OCI-LY7 (cell line): ENCODE results near the gene TCP1. TPM values are rescaled to one million over a fixed set of nuclear protein-coding genes. Genes with fewer than 3 reads are reported as not detected.

Source experiments
- BruUV-seq: library from RNA; stranded (reverse); fragments of 400-500 nt; replicated peaks from 2 replicates; lab custom pipeline; 2021; lab: Mats Ljungman, UMichigan
- CTCF ChIA-PET: fragments of 300-600 bp; sonication (Branson Sonifier 250); formaldehyde crosslinking; loops from one replicate; lab custom pipeline; 2022; ENCODE audit warnings: antibody characterized with exemption; ENCODE audit not compliant: unreplicated experiment; lab: Charles Lee
- POLR2A ChIA-PET: fragments of 300-600 bp; sonication (Branson Sonifier 250); formaldehyde crosslinking; loops from one replicate; lab custom pipeline; 2022; ENCODE audit warnings: antibody characterized with exemption; lab: Charles Lee
- DNase-seq: peaks from one replicate; pipeline ENCODE4 v3.0.0-alpha.2; 2015; ENCODE audit warnings: low spot score
- H2AFZ ChIP-seq: fragments of 200-600 bp; sonication (generic), shearing (Covaris generic); 2 replicates; pipeline ENCODE4 v1.6.1; 2014; ENCODE audit warnings: mild to moderate bottlenecking, antibody characterized with exemption, low read length, moderate library complexity
- H3K27ac ChIP-seq: fragments of 200-600 bp; sonication (generic); 2 replicates; pipeline ENCODE4 v1.5.1; 2014; ENCODE audit warnings: mixed run types, low read depth, mild to moderate bottlenecking, moderate library complexity, low read length, inconsistent platforms; ENCODE audit not compliant: poor library complexity, severe bottlenecking
- H3K36me3 ChIP-seq: fragments of 200-600 bp; sonication (generic); 2 replicates; pipeline ENCODE4 v1.6.1; 2014; ENCODE audit warnings: mild to moderate bottlenecking, antibody characterized with exemption, low read length, moderate library complexity, mixed read lengths; ENCODE audit not compliant: insufficient read depth
- H3K4me1 ChIP-seq: fragments of 200-600 bp; sonication (generic); 2 replicates; pipeline ENCODE4 v1.5.1; 2014; ENCODE audit warnings: mild to moderate bottlenecking, low read length; ENCODE audit not compliant: insufficient read depth, poor library complexity, severe bottlenecking
- H3K4me2 ChIP-seq: fragments of 200-600 bp; sonication (generic); 2 replicates; pipeline ENCODE4 v1.6.1; 2014; ENCODE audit warnings: mild to moderate bottlenecking, low read length
- H3K4me3 ChIP-seq: fragments of 200-600 bp; sonication (generic); 2 replicates; pipeline ENCODE4 v1.5.1; 2014; ENCODE audit warnings: mild to moderate bottlenecking, low read depth, low read length; ENCODE audit not compliant: poor library complexity, severe bottlenecking
- H3K79me2 ChIP-seq: fragments of 200-600 bp; sonication (generic); 2 replicates; pipeline ENCODE4 v1.6.1; 2016; ENCODE audit warnings: low read depth, mild to moderate bottlenecking, low read length, moderate library complexity, mixed read lengths; ENCODE audit not compliant: insufficient read depth
- H3K9me2 ChIP-seq: fragments of 200-600 bp; sonication (generic); 2 replicates; pipeline ENCODE4 v1.6.1; 2016; ENCODE audit warnings: mild to moderate bottlenecking, low read length, mixed read lengths; ENCODE audit not compliant: insufficient read depth
- H3K9me3 ChIP-seq: fragments of 200-600 bp; sonication (generic); 2 replicates; pipeline ENCODE4 v1.6.1; 2014; ENCODE audit warnings: mild to moderate bottlenecking, mixed run types, low read length, mixed read lengths
- H4K20me1 ChIP-seq: fragments of 200-600 bp; sonication (generic); 2 replicates; pipeline ENCODE4 v1.6.1; 2014; ENCODE audit warnings: mild to moderate bottlenecking, antibody characterized with exemption, low read length, moderate library complexity, mixed read lengths; ENCODE audit not compliant: insufficient read depth
- CTCF ChIP-seq: fragments of 200-600 bp; sonication (generic); conservative IDR thresholded peaks from 2 replicates; pipeline ENCODE4 v1.5.1; 2014; ENCODE audit warnings: mild to moderate bottlenecking, antibody characterized with exemption, low read length, moderate library complexity, mixed read lengths
- EZH2phosphoT487 ChIP-seq: fragments of 200-600 bp; sonication (generic); IDR thresholded peaks from 2 replicates; pipeline ENCODE4 v1.6.1; 2018; ENCODE audit warnings: low read depth, borderline replicate concordance, mild to moderate bottlenecking, mixed run types, antibody characterized with exemption, low read length, moderate library complexity, mixed read lengths
- intact Hi-C: fragments of 100-400 bp; cut with micrococcal nuclease; formaldehyde crosslinking; loops from one replicate; pipeline ENCODE4 v1.10.0; 2022; ENCODE audit not compliant: unreplicated experiment
- total RNA-seq, 2 experiments: library from RNA; depleted of rRNA in 1 of 2; stranded (reverse); fragments of >200 nt in 1 of 2; shearing (Covaris generic) in 1 of 2; gene quantifications; 2 replicates each; pipeline ENCODE4 v1.2.3, GENCODE V29; 2014 to 2022

TCP1 gene
- total RNA-seq, 2 experiments from 2014 or later: 319 to 386 TPM

- no peaks in the 10 kb centered on the region for H3K36me3 ChIP-seq
- no peaks in the 10 kb centered on the region for H3K9me3 ChIP-seq
- BruUV-seq: no TSS peak
- no peak overlapping the region for H2AFZ ChIP-seq
- ChIA-PET POLR2A (interaction anchor here (0.6 kb wide), 1 partner anchor 13 kb away, joined by 3 read pairs; no protein-coding TSS in a partner anchor), CTCF (no interaction called here)
- intact Hi-C loops: no loop called here
- no peaks in the 10 kb centered on the region for H3K79me2 ChIP-seq
- no peak for DNase-seq
- H4K20me1 ChIP-seq: no peaks in the 10 kb centered on the region
- TF ChIP-seq EZH2phosphoT487: no peak
- TF ChIP-seq CTCF: no peak
- no peak overlapping the region for H3K27ac ChIP-seq
- no peaks in the 10 kb centered on the region for H3K9me2 ChIP-seq
- H3K4me1 ChIP-seq: peaks cover 20% of the 10 kb centered on the region
- H3K4me3 ChIP-seq: no peak overlapping the region
- H3K4me2 ChIP-seq: no peak overlapping the region
Measured at GRCh38 chr6:159823953-159824352, 34.6 kb upstream of the TCP1 start.

- TF ChIP-seq EZH2phosphoT487: no peak
- no peak for TF ChIP-seq CTCF
- Histone ChIP-seq H3K4me2 (no peak overlapping the region), H2AFZ (no peak overlapping the region), H3K4me3 (no peak overlapping the region), H3K36me3 (no peaks in the 10 kb centered on the region), H3K27ac (no peak overlapping the region), H3K9me3 (no peaks in the 10 kb centered on the region), H4K20me1 (no peaks in the 10 kb centered on the region), H3K4me1 (peaks cover 10% of the 10 kb centered on the region), H3K79me2 (no peaks in the 10 kb centered on the region), H3K9me2 (no peaks in the 10 kb centered on the region)
- no peak for DNase-seq
- intact Hi-C loops: no loop called here
- ChIA-PET CTCF (no interaction called here), POLR2A (interaction anchor here (0.5 to 1.2 kb wide), 4 partner anchors 10 to 692 kb away, joined by 3 to 6 read pairs (median 4); partner anchors contain the start of gene WTAP)
- no TSS peak for BruUV-seq
Measured at GRCh38 chr6:159821726-159822125, 32.3 kb upstream of the TCP1 start.

GRCh38 chr6:159821122-159821521 lies 31.7 kb upstream of the TCP1 start:
- H3K4me3 ChIP-seq: no peak overlapping the region
- H3K9me3 ChIP-seq: no peaks in the 10 kb centered on the region
- no peak overlapping the region for H3K4me2 ChIP-seq
- H3K9me2 ChIP-seq: no peaks in the 10 kb centered on the region
- H3K27ac ChIP-seq: no peak overlapping the region
- no peaks in the 10 kb centered on the region for H3K79me2 ChIP-seq
- no peaks in the 10 kb centered on the region for H3K36me3 ChIP-seq
- ChIA-PET POLR2A (interaction anchor here (0.6 to 1.2 kb wide), 2 partner anchors 14 to 28 kb away, joined by 4 to 6 read pairs; no protein-coding TSS in a partner anchor), CTCF (no interaction called here)
- no peak for DNase-seq
- peaks cover 10% of the 10 kb centered on the region for H3K4me1 ChIP-seq
- TF ChIP-seq EZH2phosphoT487 (no peak), CTCF (no peak)
- no TSS peak for BruUV-seq
- no peaks in the 10 kb centered on the region for H4K20me1 ChIP-seq
- H2AFZ ChIP-seq: no peak overlapping the region
- intact Hi-C loops: no loop called here
